Central memory CD8-positive, alpha-beta T cell (primary cell): ENCODE results near the gene ABHD3.
"Not testable (repeated sequence)": the region's sequence is repeated elsewhere in the genome, so short reads cannot be mapped to it uniquely, and the experiment has no call there.

Experiments
- ATAC-seq: fragments of 150-1000 bp; cut with Tn5 transposase; replicated peaks from 2 replicates; pipeline ENCODE4 v1.10.0; 2022; ENCODE audit warnings: mild to moderate bottlenecking, moderate FRiP score, moderate number of reproducible peaks; ENCODE audit not compliant: poor library complexity, severe bottlenecking; ENCODE audit errors: extremely low read depth
- DNase-seq, 2 donors: peaks; one replicate each; pipeline ENCODE4 v3.0.0; 2021; ENCODE audit warnings: low spot score in 2 of 2
- H3K27ac Mint-ChIP-seq: one replicate; pipeline ENCODE4 v1.8.0; 2022; ENCODE audit warnings: low read depth, mild to moderate bottlenecking, moderate library complexity, mixed read lengths
- H3K27me3 Mint-ChIP-seq: one replicate; pipeline ENCODE4 v1.8.0; 2022; ENCODE audit warnings: mixed read lengths
- H3K36me3 Mint-ChIP-seq: one replicate; pipeline ENCODE4 v1.8.0; 2022; ENCODE audit warnings: mild to moderate bottlenecking, moderate library complexity, mixed read lengths; ENCODE audit not compliant: insufficient read depth
- H3K4me1 Mint-ChIP-seq: one replicate; pipeline ENCODE4 v1.8.0; 2022; ENCODE audit warnings: mixed read lengths
- H3K4me3 Mint-ChIP-seq: one replicate; pipeline ENCODE4 v1.8.0; 2022; ENCODE audit warnings: mild to moderate bottlenecking, moderate library complexity, mixed read lengths
- H3K9me3 Mint-ChIP-seq: one replicate; pipeline ENCODE4 v1.8.0; 2022; ENCODE audit warnings: mixed read lengths

Gene ABHD3

DNA sequence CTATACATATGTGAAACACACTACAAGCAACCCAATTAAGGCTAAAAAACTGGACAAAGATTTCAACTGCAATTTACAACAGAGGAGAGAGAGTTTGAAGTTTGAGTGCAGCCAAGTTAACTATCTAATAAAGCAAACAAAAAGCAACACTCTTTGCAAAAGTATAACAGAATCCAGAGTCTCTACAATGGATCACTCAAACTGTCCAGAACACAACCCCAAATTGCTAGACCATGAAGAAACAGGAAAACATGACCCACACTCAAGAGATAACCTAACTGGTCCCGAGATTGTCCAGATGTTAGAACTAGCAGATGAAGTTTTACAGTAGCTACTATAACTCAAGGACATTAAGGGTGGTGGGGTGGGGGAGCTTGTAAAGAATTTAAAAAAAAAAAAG is 14.8 kb downstream of the ABHD3 start:
- no peak overlapping the region for H3K4me3 Mint-ChIP-seq
- DNase-seq (no peak), ATAC-seq (no peak)
- H3K9me3 Mint-ChIP-seq = peaks cover 6% of the 10 kb centered on the region
- H3K4me1 Mint-ChIP-seq = peaks cover 24% of the 10 kb centered on the region
- H3K27me3 Mint-ChIP-seq = no peaks in the 10 kb centered on the region
- H3K27ac Mint-ChIP-seq = peak overlapping the region; percentile 16
- H3K36me3 Mint-ChIP-seq = peaks cover 20% of the 10 kb centered on the region

DNA sequence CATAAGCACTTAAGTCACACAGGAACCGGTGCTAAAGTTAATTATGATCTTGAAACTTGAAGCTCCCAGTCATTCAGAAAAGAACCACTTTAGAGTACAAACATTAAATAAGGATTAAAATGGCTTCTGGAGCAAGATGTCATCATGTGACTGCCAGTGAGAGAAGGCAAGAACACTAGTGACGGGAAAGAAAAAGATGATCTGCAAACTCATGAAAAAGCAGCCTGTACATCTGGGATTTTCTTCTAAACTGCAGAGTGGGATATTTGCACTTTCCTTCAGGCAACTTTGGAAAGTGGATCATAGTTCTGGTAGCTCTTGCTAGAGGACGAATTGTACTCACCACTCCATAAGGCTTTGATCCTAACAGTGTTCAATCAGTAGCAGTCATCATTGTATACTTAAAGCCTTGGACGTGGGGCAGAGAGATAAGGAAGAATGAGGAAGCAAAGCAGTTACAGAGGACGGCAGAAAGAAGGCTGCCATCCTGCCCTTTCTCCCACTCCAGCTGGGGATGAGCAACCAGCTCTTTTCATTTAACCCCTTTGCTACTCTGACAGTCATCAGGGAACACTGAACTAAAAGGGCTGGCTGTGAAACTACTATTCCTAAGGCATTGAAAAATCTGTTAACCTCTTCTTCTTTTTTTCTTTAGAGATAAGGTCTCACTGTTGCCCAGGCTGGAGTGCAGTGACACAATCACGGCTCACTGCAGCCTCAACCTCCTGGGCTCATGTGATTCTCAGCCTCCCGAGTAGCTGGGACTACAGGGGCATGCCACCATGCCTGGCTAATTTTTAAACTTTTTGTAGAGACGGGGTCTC is 18.1 kb downstream of the ABHD3 start:
- H3K36me3 Mint-ChIP-seq = peaks cover 16% of the 10 kb centered on the region
- peaks cover 6% of the 10 kb centered on the region for H3K9me3 Mint-ChIP-seq
- H3K27me3 Mint-ChIP-seq = no peaks in the 10 kb centered on the region
- H3K4me3 Mint-ChIP-seq = no peak overlapping the region
- peak overlapping the region; percentile 78 for H3K27ac Mint-ChIP-seq
- ATAC-seq (no peak), DNase-seq (no peak)
- peaks cover 21% of the 10 kb centered on the region for H3K4me1 Mint-ChIP-seq

DNA sequence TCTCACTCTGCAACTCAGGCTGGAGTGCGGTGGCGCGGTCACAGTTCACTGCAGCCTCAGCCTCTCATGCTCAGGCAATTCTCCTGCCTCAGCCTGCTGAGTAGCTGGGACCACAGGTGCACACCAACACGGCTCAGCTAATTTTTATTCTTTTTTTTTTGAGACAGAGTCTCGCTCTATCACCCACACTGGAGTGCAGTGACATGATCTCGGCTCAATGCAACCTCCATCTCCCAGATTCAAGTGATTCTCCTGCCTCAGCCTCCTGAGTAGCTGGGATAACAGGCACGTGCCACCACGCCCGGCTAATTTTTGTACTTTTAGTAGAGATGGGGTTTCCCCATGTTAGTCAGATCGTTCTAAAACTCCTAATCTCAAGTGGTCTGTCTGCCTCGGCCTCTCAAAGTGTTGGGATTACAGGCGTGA is 19.0 kb downstream of the ABHD3 start:
- H3K27me3 Mint-ChIP-seq, H3K9me3 Mint-ChIP-seq, DNase-seq, ATAC-seq: not testable (repeated sequence)
- Mint-ChIP-seq H3K27ac (peak overlapping the region; percentile 78), H3K4me3 (peak overlapping the region; percentile 25), H3K4me1 (peaks cover 21% of the 10 kb centered on the region), H3K36me3 (peaks cover 12% of the 10 kb centered on the region)

DNA sequence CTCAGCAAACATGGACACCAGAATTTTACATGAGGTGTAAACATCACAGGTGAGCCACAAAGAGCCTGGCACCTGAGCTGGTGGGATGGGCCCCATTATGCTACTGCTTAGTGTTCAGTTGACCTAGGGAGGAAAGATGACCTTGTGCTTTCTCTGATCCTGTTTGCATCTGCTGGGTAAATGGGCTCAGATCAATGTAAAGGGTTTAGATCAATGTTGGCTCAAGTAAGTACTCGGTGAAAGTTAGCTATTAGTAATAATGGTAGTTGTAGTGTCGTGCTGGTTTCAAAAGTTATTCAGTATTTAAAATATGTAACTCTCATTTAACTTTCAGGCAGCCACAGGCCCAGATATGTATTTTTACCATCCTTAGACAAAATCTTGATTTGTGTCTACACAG is 19.8 kb downstream of the ABHD3 start:
- peak overlapping the region; percentile 78 for H3K27ac Mint-ChIP-seq
- DNase-seq (no peak), ATAC-seq (no peak)
- H3K27me3 Mint-ChIP-seq = no peaks in the 10 kb centered on the region
- peaks cover 21% of the 10 kb centered on the region for H3K4me1 Mint-ChIP-seq
- peaks cover 4% of the 10 kb centered on the region for H3K9me3 Mint-ChIP-seq
- peaks cover 7% of the 10 kb centered on the region for H3K36me3 Mint-ChIP-seq
- H3K4me3 Mint-ChIP-seq = no peak overlapping the region

DNA sequence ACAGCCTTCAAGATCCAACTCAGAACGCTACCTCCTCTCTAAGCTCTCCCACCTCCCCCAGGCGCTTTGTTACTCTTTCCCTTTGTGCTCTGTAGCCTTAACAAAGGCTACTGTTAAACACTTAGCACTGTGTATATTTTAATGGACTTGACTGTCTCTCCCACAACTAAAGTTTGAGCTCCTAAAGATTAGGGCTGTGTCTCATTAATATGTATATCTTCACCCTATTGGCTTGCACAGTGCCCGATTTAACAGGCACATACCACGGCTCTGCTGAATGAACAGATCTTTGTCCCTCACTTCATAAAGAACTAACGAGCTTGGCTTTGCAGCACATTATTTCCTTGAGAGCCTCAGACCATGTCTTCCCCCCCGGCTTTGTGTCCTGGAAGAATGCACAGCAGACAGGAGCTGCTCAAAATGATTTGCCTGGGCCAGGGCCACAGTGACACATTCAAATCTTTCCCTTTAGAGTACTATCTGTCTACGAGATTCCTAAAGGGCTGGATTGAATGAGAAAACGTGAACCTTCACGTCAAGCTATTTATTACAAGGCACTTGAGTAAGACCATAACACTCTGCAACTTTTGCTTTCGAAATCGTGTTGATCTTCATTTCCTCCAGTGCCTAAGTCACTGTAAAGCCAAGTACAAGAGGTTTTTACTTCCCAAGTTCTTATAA is 22.1 kb downstream of the ABHD3 start:
- peak; percentile 83 for ATAC-seq
- Mint-ChIP-seq H3K36me3 (peaks cover 7% of the 10 kb centered on the region), H3K9me3 (no peaks in the 10 kb centered on the region), H3K27ac (no peak overlapping the region), H3K4me3 (no peak overlapping the region), H3K27me3 (no peaks in the 10 kb centered on the region), H3K4me1 (peaks cover 15% of the 10 kb centered on the region)
- DNase-seq = no peak

DNA sequence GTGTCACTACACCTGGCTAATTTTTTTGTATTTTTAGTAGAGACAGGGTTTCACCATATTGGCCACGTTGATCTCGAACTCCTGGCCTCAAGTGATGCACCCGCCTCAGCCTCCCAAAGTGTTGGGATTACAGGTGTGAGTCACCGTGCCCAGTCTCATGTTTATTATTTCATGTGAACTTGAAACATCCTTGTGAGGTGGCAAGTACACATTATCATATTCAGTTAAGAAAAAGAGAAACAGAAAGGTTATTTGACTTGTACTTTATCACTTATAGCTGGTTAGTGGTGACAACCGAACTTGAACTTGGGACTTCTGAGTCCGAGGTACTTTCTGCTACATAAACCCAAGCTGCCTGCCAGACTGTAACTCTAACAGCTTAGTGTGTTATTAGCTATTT is 24.4 kb downstream of the ABHD3 start:
- ATAC-seq (no peak), DNase-seq (no peak)
- Mint-ChIP-seq H3K27ac (no peak overlapping the region), H3K9me3 (no peaks in the 10 kb centered on the region), H3K27me3 (no peaks in the 10 kb centered on the region), H3K36me3 (peaks cover 2% of the 10 kb centered on the region), H3K4me1 (peaks cover 10% of the 10 kb centered on the region), H3K4me3 (no peak overlapping the region)

DNA sequence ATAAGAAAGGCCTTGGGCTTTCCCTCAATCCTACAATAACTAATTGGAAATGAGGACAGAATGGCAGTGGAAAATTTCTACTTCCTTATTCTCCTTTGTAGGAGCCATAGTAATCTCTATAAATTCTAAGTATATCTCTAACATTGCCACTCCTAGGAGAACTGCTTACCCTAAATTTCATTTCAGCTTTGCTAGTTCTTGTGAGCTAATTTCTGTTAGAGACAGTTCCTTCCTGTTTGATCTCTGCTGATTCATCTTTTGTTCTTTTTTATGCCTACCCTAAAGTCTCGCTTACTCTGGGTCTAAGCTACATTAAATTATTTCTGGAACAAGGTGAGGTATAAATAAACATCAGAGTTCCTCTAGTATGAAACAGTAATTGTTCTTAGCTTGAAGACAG is 25.7 kb downstream of the ABHD3 start:
- H3K4me1 Mint-ChIP-seq = peaks cover 2% of the 10 kb centered on the region
- DNase-seq (no peak), ATAC-seq (no peak)
- H3K36me3 Mint-ChIP-seq = peaks cover 4% of the 10 kb centered on the region
- no peak overlapping the region for H3K27ac Mint-ChIP-seq
- no peak overlapping the region for H3K4me3 Mint-ChIP-seq
- H3K9me3 Mint-ChIP-seq = no peaks in the 10 kb centered on the region
- H3K27me3 Mint-ChIP-seq = no peaks in the 10 kb centered on the region

DNA sequence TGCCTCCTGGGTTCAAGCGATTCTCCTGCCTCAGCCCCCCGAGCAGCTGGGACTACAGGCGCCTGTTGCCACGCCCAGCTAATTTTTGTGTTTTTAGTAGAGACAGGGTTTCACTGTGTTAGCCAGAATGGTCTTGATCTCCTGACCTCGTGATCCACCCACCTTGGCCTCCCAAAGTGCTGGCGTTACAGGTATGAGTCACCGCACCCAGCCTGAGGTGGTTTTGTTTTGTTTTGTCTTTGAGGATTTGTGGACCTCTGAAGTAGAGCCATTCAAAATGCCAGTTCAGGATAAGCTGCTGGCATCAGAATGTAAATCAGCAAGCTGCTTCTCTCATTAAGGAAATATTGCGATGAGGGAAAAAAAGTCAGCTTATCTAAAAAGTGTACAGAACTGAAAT is 29.2 kb downstream of the ABHD3 start:
- not testable (repeated sequence) for H3K9me3 Mint-ChIP-seq, H3K4me1 Mint-ChIP-seq, DNase-seq, H3K27me3 Mint-ChIP-seq, H3K27ac Mint-ChIP-seq, H3K36me3 Mint-ChIP-seq, H3K4me3 Mint-ChIP-seq, ATAC-seq

DNA sequence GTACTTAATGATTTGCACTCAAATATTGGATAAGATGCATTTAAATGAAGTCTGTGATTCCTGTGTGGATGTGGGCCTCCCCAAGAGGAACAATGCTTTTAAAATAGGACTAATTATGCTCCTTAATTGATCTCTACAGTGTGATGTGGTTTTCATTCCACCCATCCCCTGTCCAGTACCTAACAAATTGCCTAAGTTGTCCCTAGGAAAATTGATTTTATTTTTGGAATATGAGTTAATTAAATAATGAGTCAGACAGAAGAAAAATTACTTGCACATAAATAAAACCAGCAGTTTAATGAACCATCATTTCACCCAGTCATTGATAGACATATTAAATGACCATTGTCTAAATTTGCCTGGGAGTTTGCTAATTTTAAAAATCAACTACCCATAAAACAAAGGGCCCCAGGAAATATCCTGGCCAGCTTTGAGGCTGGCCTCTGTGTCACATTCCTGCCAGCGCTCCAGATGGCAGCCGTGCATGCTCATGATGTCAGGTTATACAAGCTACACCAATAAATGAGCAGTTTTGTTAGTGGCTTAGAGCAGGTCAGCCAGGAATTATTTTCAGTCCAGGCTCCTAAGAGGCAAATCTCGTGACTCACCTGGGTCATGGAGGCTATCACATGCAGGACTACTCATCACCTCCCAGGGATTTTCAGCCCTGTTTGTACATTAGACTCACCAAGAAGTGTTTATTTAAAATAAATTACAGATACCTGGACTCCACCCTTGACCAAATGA is 31.9 kb downstream of the ABHD3 start:
- H3K36me3 Mint-ChIP-seq = peaks cover 7% of the 10 kb centered on the region
- H3K27ac Mint-ChIP-seq = no peak overlapping the region
- DNase-seq = no peak

DNA sequence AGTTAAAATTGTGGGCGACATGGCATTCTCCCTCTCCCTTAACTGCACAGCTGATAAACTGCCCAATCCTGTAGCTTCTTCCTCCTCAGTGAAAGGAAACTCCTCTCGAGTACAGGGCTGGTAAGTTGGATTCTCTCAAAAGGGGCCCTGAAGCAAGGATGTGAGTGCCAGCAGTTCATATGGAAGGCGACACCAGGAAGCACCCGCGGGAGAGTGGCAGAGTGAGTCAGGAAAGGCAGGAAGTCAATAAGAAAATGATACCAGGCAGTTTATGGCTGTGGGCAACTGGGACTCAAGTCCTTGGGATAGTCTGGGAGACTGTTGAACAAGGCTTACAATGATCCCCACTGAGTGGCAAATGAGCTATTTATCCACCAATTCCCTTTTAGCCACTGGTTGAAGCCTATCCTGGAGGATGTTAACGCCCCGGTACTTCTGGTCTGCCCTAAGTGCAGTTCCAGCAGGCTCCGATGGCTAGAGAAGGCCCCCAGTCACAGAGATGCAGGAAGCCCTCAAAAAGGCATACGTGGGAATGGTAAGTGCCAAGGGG is 34.8 kb downstream of the ABHD3 start:
- H3K4me1 Mint-ChIP-seq = peaks cover 6% of the 10 kb centered on the region
- ATAC-seq (no peak), DNase-seq (no peak)
- H3K27ac Mint-ChIP-seq = peak overlapping the region; percentile 27
- no peak overlapping the region for H3K4me3 Mint-ChIP-seq
- H3K36me3 Mint-ChIP-seq = peaks cover 10% of the 10 kb centered on the region
- no peaks in the 10 kb centered on the region for H3K9me3 Mint-ChIP-seq
- H3K27me3 Mint-ChIP-seq = no peaks in the 10 kb centered on the region

More for the DNA sequence above, 31.9 kb downstream of the ABHD3 start:
- H3K4me1 Mint-ChIP-seq = peaks cover 6% of the 10 kb centered on the region
- H3K27me3 Mint-ChIP-seq = no peaks in the 10 kb centered on the region
- ATAC-seq = no peak
- no peaks in the 10 kb centered on the region for H3K9me3 Mint-ChIP-seq
- H3K4me3 Mint-ChIP-seq = no peak overlapping the region

DNA sequence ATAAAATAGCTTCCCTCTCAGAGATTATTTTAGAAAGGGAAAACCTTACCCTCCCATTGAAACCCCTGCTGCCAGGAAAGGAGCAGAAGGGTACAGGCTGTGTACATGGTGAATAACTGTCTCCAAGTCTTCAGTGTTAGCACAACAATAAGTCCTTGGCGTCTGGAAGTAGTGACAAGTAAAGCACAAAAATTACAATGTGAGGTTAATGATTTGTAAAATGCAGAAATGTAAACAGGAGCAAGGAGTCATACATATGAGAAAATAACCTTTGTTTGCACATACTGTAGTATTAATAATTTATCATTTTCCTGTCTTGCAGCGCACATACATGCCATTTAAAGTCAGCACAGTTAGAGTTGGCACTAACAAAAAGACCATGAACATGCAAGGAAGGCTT is 40.5 kb downstream of the ABHD3 start:
- ATAC-seq = no peak
- H3K9me3 Mint-ChIP-seq = no peaks in the 10 kb centered on the region
- no peak overlapping the region for H3K27ac Mint-ChIP-seq
- peaks cover 11% of the 10 kb centered on the region for H3K36me3 Mint-ChIP-seq
- no peak overlapping the region for H3K4me3 Mint-ChIP-seq
- no peaks in the 10 kb centered on the region for H3K4me1 Mint-ChIP-seq
- no peak for DNase-seq
- H3K27me3 Mint-ChIP-seq = no peaks in the 10 kb centered on the region

DNA sequence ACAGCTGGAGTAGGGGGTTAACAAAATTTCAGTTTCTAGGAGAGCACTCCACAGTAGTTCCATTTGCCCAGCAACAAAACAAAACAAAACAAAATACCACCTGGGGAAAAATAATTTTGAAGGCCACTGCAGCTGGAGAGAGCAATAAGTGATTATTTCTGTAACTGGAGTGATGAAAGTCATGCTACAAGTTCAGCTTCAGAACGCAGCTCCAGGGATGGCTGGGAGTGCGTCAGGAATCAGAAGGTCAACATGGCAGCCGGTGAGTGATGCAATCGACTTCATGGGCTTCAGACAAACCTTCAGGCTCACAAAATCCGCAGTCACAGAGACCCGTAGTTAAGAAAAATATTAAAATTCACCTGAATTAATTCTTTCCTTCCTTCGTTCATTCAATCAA is 41.0 kb downstream of the ABHD3 start:
- H3K9me3 Mint-ChIP-seq = no peaks in the 10 kb centered on the region
- ATAC-seq (no peak), DNase-seq (no peak)
- H3K27me3 Mint-ChIP-seq = no peaks in the 10 kb centered on the region
- no peak overlapping the region for H3K27ac Mint-ChIP-seq
- no peak overlapping the region for H3K4me3 Mint-ChIP-seq
- H3K4me1 Mint-ChIP-seq = no peaks in the 10 kb centered on the region
- peaks cover 11% of the 10 kb centered on the region for H3K36me3 Mint-ChIP-seq
